H1 (cell line): ENCODE data around the gene ACACB. TPM values are rescaled to one million over a fixed set of nuclear protein-coding genes. Genes with fewer than 3 reads are reported as not detected.

Experiments
- CTCF ChIA-PET: fragments of 300-600 bp; sonication (Branson Sonifier 250); formaldehyde crosslinking; loops from one replicate; lab custom pipeline; 2021; ENCODE audit not compliant: partially characterized antibody; lab: Charles Lee
- POLR2A ChIA-PET: fragments of 300-600 bp; sonication (Branson Sonifier 250); formaldehyde crosslinking; loops from one replicate; lab custom pipeline; 2021; ENCODE audit warnings: inconsistent platforms; ENCODE audit not compliant: partially characterized antibody; lab: Charles Lee
- DNase-seq, 2 experiments: peaks; one replicate each; pipeline versions ENCODE4 v3.0.0 to v3.0.0-alpha.2; 2010 to 2022; ENCODE audit warnings: low spot score in 2 of 2, low read depth in 1 of 2, mixed read lengths in 1 of 2
- FAIRE-seq: peaks from 2 replicates; lab custom pipeline; 2011; peaks lifted over from hg19 to GRCh38; lab: Jason Lieb, UNC
- H2AFZ ChIP-seq: 2 replicates; pipeline ENCODE4 v1.8.1; 2012; ENCODE audit warnings: low read length, inconsistent platforms
- H2AK5ac ChIP-seq: 2 replicates; pipeline ENCODE4 v1.6.1; 2013; ENCODE audit warnings: low read depth, low read length
- H2BK120ac ChIP-seq: replicated peaks from 2 replicates; pipeline ENCODE3; 2013; ENCODE audit warnings: low read depth, low read length, inconsistent platforms
- H2BK12ac ChIP-seq: 2 replicates; pipeline ENCODE4 v1.6.1; 2013; ENCODE audit warnings: low read depth, low read length
- H2BK15ac ChIP-seq: 2 replicates; pipeline ENCODE4 v1.6.1; 2013; ENCODE audit warnings: low read length
- H2BK20ac ChIP-seq: 2 replicates; pipeline ENCODE4 v1.6.1; 2013; ENCODE audit warnings: low read length
- H2BK5ac ChIP-seq: 2 replicates; pipeline ENCODE4 v1.6.1; 2013; ENCODE audit warnings: low read depth, low read length
- H3K14ac ChIP-seq: 2 replicates; pipeline ENCODE4 v1.6.1; 2013; ENCODE audit warnings: inconsistent platforms; ENCODE audit not compliant: insufficient read length
- H3K18ac ChIP-seq: 2 replicates; pipeline ENCODE4 v1.6.1; 2013; ENCODE audit warnings: low read length; ENCODE audit errors: extremely low read depth
- H3K23ac ChIP-seq: 2 replicates; pipeline ENCODE4 v1.6.1; 2013; ENCODE audit warnings: inconsistent platforms; ENCODE audit not compliant: insufficient read length
- H3K23me2 ChIP-seq: 2 replicates; pipeline ENCODE4 v1.6.1; 2013; ENCODE audit warnings: low read depth, low read length
- H3K27ac ChIP-seq: 2 replicates; pipeline ENCODE4 v1.6.1; 2011; ENCODE audit warnings: low read depth, low read length, inconsistent platforms
- H3K27me3 ChIP-seq, 4 experiments: replicated peaks in 1 of 4; 1 replicate in 1 of 4; 2 replicates in 3 of 4; pipeline versions ENCODE4 v1.6.1 to v1.8.1; 2011 to 2013; ENCODE audit warnings: low read length in 3 of 4, mild to moderate bottlenecking in 3 of 4, inconsistent platforms in 2 of 4, mixed read lengths in 2 of 4, moderate library complexity in 1 of 4; ENCODE audit not compliant: control insufficient read depth in 3 of 4, insufficient read depth in 3 of 4; ENCODE audit errors: extremely low read depth in 1 of 4
- H3K36me3 ChIP-seq, 4 experiments: 2 replicates each; pipeline versions ENCODE4 v1.6.1 to v1.8.1; 2011 to 2013; ENCODE audit warnings: mild to moderate bottlenecking in 4 of 4, low read length in 3 of 4, moderate library complexity in 2 of 4, control low read depth in 1 of 4, inconsistent platforms in 1 of 4; ENCODE audit not compliant: insufficient read depth in 4 of 4, control insufficient read depth in 2 of 4
- H3K4ac ChIP-seq: replicated peaks from 2 replicates; pipeline ENCODE3; 2013; ENCODE audit warnings: low read length, low read depth, mixed read lengths, inconsistent platforms; ENCODE audit not compliant: insufficient read length
- H3K4me1 ChIP-seq, 4 experiments: replicated peaks in 1 of 4; 1 replicate in 1 of 4; 2 replicates in 3 of 4; pipeline versions ENCODE4 v1.6.1 to v1.8.1; 2011 to 2013; ENCODE audit warnings: low read length in 3 of 4, inconsistent platforms in 2 of 4, mixed read lengths in 1 of 4; ENCODE audit not compliant: insufficient read depth in 4 of 4, control insufficient read depth in 3 of 4
- H3K4me2 ChIP-seq, 2 experiments: 2 replicates each; pipeline versions ENCODE4 v1.6.1 to v1.8.1; 2011 to 2013; ENCODE audit warnings: low read depth in 2 of 2, low read length in 2 of 2, control low read depth in 1 of 2, inconsistent platforms in 1 of 2, mild to moderate bottlenecking in 1 of 2; ENCODE audit not compliant: insufficient read depth in 1 of 2
- H3K4me3 ChIP-seq, 4 experiments: fragments of 200-600, 300-600 bp in 1 of 4; sonication (generic), shearing (Covaris generic), sonication (Bioruptor Twin) in 1 of 4; 2 replicates each; pipeline versions ENCODE4 v1.5.1 to v1.8.1; 2011 to 2016; ENCODE audit warnings: low read length in 4 of 4, low read depth in 3 of 4, control low read depth in 2 of 4, inconsistent platforms in 2 of 4, mild to moderate bottlenecking in 2 of 4, mixed read lengths in 1 of 4, moderate library complexity in 1 of 4; ENCODE audit not compliant: insufficient read depth in 2 of 4; ENCODE audit errors: extremely low read depth in 1 of 4
- H3K56ac ChIP-seq: replicated peaks from 2 replicates; pipeline ENCODE3; 2013; ENCODE audit warnings: low read depth, mild to moderate bottlenecking, mixed read lengths, low read length, inconsistent platforms; ENCODE audit not compliant: insufficient read length
- H3K79me1 ChIP-seq: 2 replicates; pipeline ENCODE4 v1.6.1; 2013; ENCODE audit warnings: low read depth, low read length, control low read depth
- H3K79me2 ChIP-seq, 2 experiments: 2 replicates each; pipeline versions ENCODE4 v1.6.1 to v1.8.1; 2012 to 2013; ENCODE audit warnings: low read length in 2 of 2, mild to moderate bottlenecking in 2 of 2, inconsistent platforms in 1 of 2; ENCODE audit not compliant: insufficient read depth in 2 of 2, control insufficient read depth in 1 of 2
- H3K9ac ChIP-seq, 4 experiments: replicated peaks in 1 of 4; 1 replicate in 1 of 4; 2 replicates in 3 of 4; pipeline versions ENCODE4 v1.6.1 to v1.8.1; 2011 to 2013; ENCODE audit warnings: low read depth in 3 of 4, low read length in 3 of 4, control low read depth in 2 of 4, mild to moderate bottlenecking in 2 of 4, moderate library complexity in 2 of 4, inconsistent platforms in 1 of 4; ENCODE audit errors: extremely low read depth in 1 of 4
- H3K9me3 ChIP-seq, 2 experiments: 2 replicates each; pipeline versions ENCODE4 v1.6.1 to v1.8.1; 2012 to 2013; ENCODE audit warnings: mild to moderate bottlenecking in 2 of 2, moderate library complexity in 2 of 2, control low read depth in 1 of 2, inconsistent platforms in 1 of 2, low read depth in 1 of 2, low read length in 1 of 2, mixed read lengths in 1 of 2; ENCODE audit not compliant: insufficient read depth in 2 of 2
- H4K20me1 ChIP-seq, 2 experiments: replicated peaks in 1 of 2; 2 replicates each; pipeline versions ENCODE3 to v1.8.1; 2011 to 2013; ENCODE audit warnings: inconsistent platforms in 2 of 2, low read length in 2 of 2, mild to moderate bottlenecking in 1 of 2; ENCODE audit not compliant: insufficient read depth in 2 of 2, control insufficient read depth in 1 of 2
- H4K5ac ChIP-seq: 2 replicates; pipeline ENCODE4 v1.6.1; 2013; ENCODE audit warnings: low read length, low read depth, mixed read lengths, inconsistent platforms; ENCODE audit not compliant: insufficient read length
- H4K8ac ChIP-seq: 2 replicates; pipeline ENCODE4 v1.8.0; 2013; ENCODE audit warnings: mild to moderate bottlenecking, moderate library complexity, low read length, inconsistent platforms; ENCODE audit not compliant: insufficient read depth; ENCODE audit errors: extremely low read depth
- H4K91ac ChIP-seq: replicated peaks from 2 replicates; pipeline ENCODE3; 2013; ENCODE audit warnings: low read length, mixed read lengths, inconsistent platforms; ENCODE audit not compliant: insufficient read length
- BACH1 ChIP-seq: IDR thresholded peaks from 2 replicates; pipeline ENCODE4 v1.6.1; 2012; ENCODE audit warnings: low read length, improper control_type of control experiment
- CBX8 ChIP-seq: fragments of 300-800, 300-1000 bp; sonication (generic); IDR thresholded peaks from 2 replicates; pipeline ENCODE4 v1.7.1; 2016; ENCODE audit warnings: low read depth, low read length, borderline replicate concordance
- FOSL1 ChIP-seq: IDR thresholded peaks from 2 replicates; pipeline ENCODE4 v1.6.1; 2011; ENCODE audit warnings: mild to moderate bottlenecking, low read depth, low read length, moderate library complexity; ENCODE audit not compliant: insufficient read depth
- HDAC2 ChIP-seq, 2 experiments: fragments of 300-600 bp in 1 of 2; sonication (generic) in 1 of 2; IDR thresholded peaks; 2 replicates each; pipeline ENCODE4 v1.6.1; 2011 to 2012; ENCODE audit warnings: low read depth in 2 of 2, low read length in 2 of 2, mild to moderate bottlenecking in 2 of 2, moderate library complexity in 2 of 2, borderline replicate concordance in 1 of 2, inconsistent platforms in 1 of 2
- MAX ChIP-seq: IDR thresholded peaks from 2 replicates; pipeline ENCODE4 v1.6.1; 2012; ENCODE audit warnings: inconsistent platforms
- TCF12 ChIP-seq: IDR thresholded peaks from 2 replicates; pipeline ENCODE4 v1.6.1; 2011; ENCODE audit warnings: low read depth, mild to moderate bottlenecking, low read length
- TEAD4 ChIP-seq: IDR thresholded peaks from 2 replicates; pipeline ENCODE4 v1.6.1; 2012; ENCODE audit warnings: low read depth, low read length, inconsistent platforms, mixed read lengths
- WGBS, 2 experiments: shearing (Covaris generic) in 1 of 2; methylation state at CpG; one replicate each; pipeline versions ENCODE4 v1.1.6 to v1.1.7; 2013 to 2015; ENCODE audit warnings: low lambda C conversion rate in 2 of 2, mixed read lengths in 2 of 2, inconsistent platforms in 1 of 2, low coverage in 1 of 2, missing lambda C conversion rate in 1 of 2; ENCODE audit not compliant: insufficient replicate concordance in 2 of 2, insufficient coverage in 1 of 2, insufficient read length in 1 of 2; ENCODE audit errors: extremely low coverage in 1 of 2, missing lambda C conversion rate in 1 of 2; 5-methylcytosine and 5-hydroxymethylcytosine counted together
- polyA plus RNA-seq, 7 experiments: library from polyadenylated mRNA; depleted of rRNA in 3 of 7; stranded (reverse) in 5 of 7; unstranded in 2 of 7; fragments of >200 nt in 5 of 7; fragments of 200-250 nt in 2 of 7; gene quantifications; 1 replicate in 5 of 7; 2 replicates in 1 of 7; 4 replicates in 1 of 7; pipeline versions ENCODE4 v1.2.1 to v1.2.3, GENCODE V29; 2011 to 2013; ENCODE audit warnings: missing spikeins in 2 of 7, mixed read lengths in 2 of 7
- total RNA-seq: library from RNA; stranded (reverse); fragmentation: NEBNext Ultra II Directional; extraction: Animal tissue kit (Norgen Biotek cat#: 25700); gene quantifications from 2 replicates; pipeline ENCODE4 v1.2.1, GENCODE V29; 2021

The ACACB gene
- total and polyA plus RNA-seq, 2 of the 8 experiments (the other 6 are each of a cell fraction or from before 2014, with no cell fraction given) = 5.8 to 15.3 TPM

GRCh38 chr12:109098651-109099050 lies 17.7 kb upstream of the ACACB start:
- Histone ChIP-seq H3K23ac (no peak overlapping the region), H3K4me2 (peak overlapping the region; percentile 55 to 72), H2BK20ac (no peak overlapping the region), H3K79me1 (no peaks in the 10 kb centered on the region), H2AK5ac (no peak overlapping the region), H2BK12ac (no peak overlapping the region), H2BK15ac (no peak overlapping the region), H3K4me3 (peak overlapping the region; percentile 39 to 89 (median 76)), H3K27me3 (no peaks in the 10 kb centered on the region), H2BK120ac (no peak overlapping the region), H4K91ac (no peak overlapping the region), H3K14ac (no peak overlapping the region), H3K56ac (peak overlapping the region; percentile 60), H3K27ac (peak overlapping the region; percentile 28; the same call in 1 of the 2 replicates), H3K9ac (peak overlapping the region; percentile 74 to 81 (median 80)), H2AFZ (no peak overlapping the region), H3K36me3 (peaks cover 24 to 46% (median 38%) of the 10 kb centered on the region in 4 experiments), H3K9me3 (no peaks in the 10 kb centered on the region), H4K8ac (no peak overlapping the region), H3K4ac (no peak overlapping the region), H4K5ac (no peak overlapping the region), H3K4me1 (peaks cover 0 to under 1% (median 0%) of the 10 kb centered on the region in 4 experiments; a peak in 2 of 7 replicates), H2BK5ac (no peak overlapping the region), H3K18ac (no peak overlapping the region), H3K23me2 (peaks cover 6% of the 10 kb centered on the region), H4K20me1 (peaks cover 0 to 5% of the 10 kb centered on the region in 2 experiments), H3K79me2 (peaks cover 0 to 25% of the 10 kb centered on the region in 2 experiments; a peak in 2 of 4 replicates)
- TF ChIP-seq TEAD4 (no peak), FOSL1 (no peak), BACH1 (no peak), HDAC2 (IDR thresholded peaks at IDR 0.05; ENCODE audit: borderline replicate concordance in 1 of 2, low read depth in 2 of 2, low read length in 2 of 2) (no peak), CBX8 (no peak), MAX (no peak), TCF12 (no peak)
- WGBS, 2 experiments = 41% methylated on average over 8 of the region's 8 CpGs; no CpG with 5 or more reads in 1 of the 2 experiments
- FAIRE-seq (no peak), DNase-seq (no peak)
- ChIA-PET CTCF (interaction anchor here (0.5 to 1.5 kb wide), 4 partner anchors 10 to 21 kb away, joined by 3 to 6 read pairs (median 4); no protein-coding TSS in a partner anchor), POLR2A (interaction anchor here (1.0 to 2.4 kb wide), 6 partner anchors 10 to 117 kb away, joined by 3 to 34 read pairs (median 4); partner anchors contain the start of gene ACACB)
